HS-27A (cell line): ENCODE measurements around the gene CEP70.
"Not testable (repeated sequence)": the region's sequence is repeated elsewhere in the genome, so short reads cannot be mapped to it uniquely, and the experiment has no call there.

ENCODE experiments used
- DNase-seq: peaks from one replicate; pipeline ENCODE4 v3.0.0-alpha.2; 2012; ENCODE audit warnings: low read depth, missing footprints

The CEP70 gene

DNA sequence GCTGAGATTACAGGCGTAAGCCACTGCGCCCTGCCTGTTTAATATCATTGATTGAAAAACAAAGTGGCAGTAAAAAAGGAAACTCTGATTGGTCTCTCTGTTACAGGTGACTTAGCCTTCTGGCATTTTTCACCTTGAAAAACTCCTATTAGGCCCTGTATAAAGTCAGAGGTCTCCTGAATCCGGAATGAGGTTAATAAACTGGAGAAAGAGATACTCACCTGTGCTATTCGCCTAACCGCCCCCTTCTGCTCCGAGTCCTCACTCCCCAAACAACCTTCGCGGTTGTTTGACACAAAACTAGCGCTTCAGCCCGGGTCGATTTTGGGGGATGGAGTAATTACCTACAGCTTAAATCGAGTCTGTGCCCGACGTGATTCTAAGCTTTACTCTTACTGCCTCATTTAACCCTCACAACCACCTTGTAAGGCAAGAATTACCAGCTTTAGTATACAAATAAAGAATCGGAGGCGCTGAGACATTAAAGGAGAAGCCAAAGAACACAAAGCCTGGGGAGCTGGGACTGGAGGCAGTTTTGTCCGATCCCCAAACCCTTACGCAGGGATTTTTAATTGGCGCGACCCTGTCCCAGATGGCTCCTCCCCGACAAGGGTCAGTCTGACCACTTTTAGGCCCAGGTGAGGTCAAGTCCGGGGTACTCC is 441 bp downstream of the CEP70 start:
- DNase-seq: peak; percentile 17

DNA sequence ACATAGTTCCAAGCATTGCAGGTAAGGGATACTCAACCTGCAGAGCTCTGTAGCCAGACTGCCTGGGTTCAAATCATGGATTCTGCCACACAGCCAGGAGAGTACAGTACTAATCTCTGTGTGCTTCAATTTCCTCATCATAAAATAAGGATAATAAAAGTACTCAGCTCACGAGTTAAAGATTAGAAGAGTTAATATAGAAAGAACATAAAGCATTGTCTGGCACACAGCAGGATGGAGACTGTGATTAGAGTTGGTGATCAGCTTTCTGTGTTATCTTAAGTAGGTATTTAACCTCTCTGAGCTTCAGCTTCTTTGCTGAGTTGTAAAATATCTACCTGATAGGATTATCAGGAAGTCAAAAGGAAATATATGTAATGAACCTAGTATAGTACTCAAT is 2.7 kb downstream of the CEP70 start:
- DNase-seq: no peak

DNA sequence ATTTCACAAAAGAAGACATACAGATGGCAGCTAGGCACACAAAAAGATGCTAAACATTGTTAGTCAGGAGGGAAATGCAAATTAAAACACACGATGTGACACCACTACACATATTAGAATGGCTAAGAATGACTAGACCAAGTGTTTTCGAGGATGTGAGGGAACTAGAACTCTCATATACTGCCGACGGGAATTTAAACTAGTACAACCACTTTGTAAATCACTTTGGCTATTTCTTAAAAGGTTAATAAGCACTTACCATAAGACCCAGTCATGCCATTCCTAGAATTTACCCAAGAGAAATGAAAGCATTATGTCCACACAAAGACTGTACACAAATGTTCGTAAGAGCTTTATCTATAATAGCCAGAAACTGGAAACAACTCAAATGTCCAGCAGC is 5.6 kb downstream of the CEP70 start:
- DNase-seq: no peak

DNA sequence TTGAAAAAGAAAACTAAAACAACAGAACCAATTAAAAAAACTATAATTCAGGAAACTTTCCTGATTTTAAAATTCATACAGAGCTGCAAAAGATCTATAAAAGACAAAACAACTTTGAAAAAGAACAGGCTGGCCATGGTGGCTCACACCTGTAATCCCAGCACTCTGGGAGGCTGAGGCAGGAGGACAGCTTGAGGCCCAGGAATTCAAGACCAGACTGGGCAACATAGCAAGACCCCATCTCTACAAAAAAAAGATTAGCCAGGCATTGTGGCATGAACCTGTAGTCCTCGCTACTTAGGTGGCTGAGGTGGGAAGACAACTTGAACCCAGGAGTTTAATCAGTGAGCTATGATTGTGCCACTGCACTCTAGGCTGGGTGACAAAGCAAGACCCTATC is 6.7 kb downstream of the CEP70 start:
- DNase-seq: no peak

DNA sequence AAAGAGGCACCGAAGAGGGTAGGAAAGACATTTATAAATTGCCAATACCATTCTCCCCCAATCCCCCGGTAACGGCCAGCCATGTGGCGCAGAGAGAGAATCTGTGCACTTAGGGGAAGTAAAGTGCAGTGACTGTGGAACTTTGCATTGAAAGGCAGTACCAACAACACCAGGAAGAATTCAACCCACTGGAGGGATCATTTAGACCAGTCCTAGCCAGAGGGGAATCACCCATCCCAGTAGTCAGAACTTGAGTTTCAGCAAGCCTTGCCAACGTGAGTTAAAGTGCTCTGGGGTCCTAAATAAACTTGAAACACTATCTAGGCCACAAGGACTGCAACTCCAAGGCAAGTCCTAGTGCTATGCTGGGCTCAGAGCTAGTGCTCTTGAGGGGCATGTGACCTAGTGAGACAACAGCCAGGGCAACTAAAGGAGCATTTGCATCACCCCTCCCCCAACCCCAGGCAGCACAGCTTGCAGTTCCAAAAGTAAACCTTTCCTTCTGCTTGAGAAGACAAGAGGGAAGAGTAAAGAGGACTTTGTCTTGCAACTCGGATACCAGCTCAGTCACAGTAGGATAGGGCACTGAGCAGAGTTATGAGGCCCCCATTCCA is 15.0 kb downstream of the CEP70 start:
- no peak for DNase-seq

DNA sequence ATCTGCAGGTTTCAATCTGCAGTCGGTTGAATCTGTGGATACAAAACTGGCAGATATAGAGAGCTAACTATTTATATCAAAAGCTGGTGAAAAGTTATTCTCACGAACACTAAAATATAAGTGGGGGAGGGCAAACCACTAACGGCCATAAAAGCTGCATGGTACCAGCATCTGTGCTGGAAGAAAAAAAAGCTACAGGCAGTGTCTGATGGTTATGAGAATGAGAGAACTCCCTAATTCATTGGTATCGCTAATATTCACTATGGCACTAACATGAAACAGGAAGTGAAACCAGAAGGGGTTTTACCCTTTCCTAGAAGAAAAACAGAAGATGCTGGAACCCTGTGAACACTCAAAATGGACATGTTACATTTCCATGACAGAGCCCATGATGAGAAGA is 15.9 kb downstream of the CEP70 start:
- DNase-seq: no peak

DNA sequence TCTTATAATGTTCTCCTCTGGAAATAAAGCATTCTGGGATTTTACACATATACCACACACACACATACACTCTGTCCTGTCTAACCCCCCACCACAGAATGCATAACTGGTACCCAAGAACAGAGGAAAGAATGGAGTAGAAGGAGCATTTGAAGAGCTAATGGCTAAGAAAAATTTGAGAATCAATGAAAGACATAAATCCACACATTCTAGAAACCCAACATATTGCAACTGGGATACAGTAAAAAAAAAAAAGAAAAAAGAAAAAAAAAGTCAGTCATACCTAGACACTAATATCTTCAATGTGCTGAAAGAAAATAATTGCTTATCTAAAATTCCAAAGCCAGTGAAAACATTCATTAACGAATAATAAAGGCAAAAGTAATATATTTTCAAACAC is 20.9 kb downstream of the CEP70 start:
- DNase-seq: no peak

DNA sequence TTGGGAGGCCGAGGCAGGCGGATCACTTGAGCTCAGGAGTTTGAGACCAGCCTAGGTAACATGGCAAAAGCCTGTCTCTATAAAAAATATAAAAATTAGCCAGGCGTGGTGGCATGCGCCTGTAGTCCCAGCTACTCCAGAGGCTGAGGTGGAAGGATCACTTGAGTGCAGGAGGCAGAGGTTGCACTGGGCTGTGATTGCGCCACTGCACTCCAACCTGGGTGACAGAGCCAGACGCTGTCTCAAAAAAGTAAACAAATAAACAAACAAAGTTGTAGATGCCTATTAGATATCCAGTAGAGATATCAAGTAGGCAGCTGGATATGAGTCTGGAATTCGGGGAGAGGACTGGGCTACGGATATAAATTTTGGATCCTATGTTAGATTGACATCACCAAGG is 24.4 kb downstream of the CEP70 start:
- not testable (repeated sequence) for DNase-seq

DNA sequence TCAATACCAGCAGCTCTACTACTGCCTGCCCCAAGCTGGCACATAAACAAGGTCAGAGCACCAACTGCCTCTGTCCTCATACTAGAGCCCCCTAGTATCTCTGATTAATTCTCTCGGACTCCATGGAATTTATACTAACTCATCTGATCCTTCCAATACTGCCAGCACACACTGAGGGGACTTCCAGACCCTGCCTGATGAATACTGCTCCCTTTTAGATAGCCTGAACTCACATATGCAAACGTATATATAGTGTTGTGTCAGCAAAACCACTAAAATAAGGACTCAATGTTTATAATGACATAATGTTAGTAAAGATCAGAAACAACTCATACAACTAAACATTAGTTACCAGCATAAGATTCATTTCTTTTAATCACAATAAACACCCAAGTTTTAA is 25.0 kb downstream of the CEP70 start:
- peak; percentile 2 for DNase-seq

DNA sequence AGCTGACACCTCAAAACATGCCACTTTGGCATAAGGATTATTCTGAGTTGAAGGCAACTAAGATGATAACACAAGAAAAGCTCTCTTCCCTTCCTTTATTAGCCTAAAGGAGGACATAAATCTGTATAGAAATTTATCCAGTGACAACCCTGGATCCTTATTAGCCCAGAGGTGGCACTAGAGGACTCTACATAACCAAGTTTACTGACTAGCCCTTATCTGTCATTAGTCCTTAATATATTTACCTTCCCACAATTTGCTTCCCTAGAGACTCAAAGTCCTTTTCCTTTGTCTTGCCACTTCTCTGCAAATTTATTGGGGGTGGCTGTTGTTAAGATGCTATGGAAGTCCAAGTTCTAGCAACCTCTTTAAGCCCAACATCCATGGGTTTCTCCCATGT is 26.7 kb downstream of the CEP70 start:
- no peak for DNase-seq

DNA sequence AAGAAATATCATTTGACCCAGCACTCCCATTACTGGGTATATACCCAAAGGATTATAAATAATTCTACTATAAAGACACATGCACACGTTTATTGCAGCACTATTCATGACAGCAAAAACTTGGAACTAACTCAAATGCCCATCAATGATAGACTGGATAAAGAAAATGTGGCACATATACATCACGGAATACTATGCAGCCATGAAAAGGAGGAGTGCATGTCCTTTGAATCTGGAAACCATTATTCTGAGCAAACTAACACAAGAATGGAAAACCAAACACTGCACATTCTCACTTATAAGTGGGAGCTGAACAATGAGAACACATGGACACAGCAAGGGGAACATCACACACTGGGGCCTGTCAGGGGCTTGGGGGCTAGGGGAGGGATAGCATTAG is 27.8 kb downstream of the CEP70 start:
- DNase-seq: not testable (repeated sequence)

DNA sequence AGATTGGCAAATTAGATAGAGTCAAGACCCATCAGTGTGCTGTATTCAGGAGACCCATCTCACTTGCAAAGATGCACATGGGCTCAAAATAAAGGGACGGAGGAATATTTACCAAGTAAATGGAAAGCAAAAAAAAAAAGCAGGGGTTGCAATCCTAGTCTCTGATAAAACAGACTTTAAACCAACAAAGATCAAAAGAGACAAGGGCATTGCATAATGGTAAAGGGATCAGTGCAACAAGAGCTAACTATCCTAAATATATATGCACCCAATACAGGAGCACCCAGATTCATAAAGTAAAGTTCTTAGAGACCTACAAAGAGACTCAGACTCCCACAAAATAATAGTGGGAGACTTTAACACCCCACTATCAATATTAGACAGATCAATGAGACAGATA is 31.2 kb downstream of the CEP70 start:
- not testable (repeated sequence) for DNase-seq

DNA sequence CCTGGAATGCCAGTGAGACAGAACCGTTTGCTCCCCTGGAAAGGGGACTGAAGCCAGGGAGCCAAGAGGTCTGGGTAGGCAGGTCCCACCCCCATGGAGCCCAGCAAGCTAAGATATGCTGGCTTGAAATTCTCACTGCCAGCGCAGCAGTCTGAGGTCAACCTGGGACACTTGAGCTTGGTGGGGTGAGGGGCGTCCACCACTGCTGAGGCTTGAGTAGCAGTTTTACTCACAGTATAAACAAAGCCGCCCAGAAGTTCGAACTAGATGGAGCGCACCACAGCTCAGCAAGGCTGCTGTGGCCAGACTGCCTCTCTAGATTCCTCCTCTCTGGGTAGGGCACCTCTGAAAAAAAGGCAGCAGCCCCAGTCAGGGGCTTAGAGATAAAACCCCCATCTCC is 33.6 kb downstream of the CEP70 start:
- DNase-seq: no peak

DNA sequence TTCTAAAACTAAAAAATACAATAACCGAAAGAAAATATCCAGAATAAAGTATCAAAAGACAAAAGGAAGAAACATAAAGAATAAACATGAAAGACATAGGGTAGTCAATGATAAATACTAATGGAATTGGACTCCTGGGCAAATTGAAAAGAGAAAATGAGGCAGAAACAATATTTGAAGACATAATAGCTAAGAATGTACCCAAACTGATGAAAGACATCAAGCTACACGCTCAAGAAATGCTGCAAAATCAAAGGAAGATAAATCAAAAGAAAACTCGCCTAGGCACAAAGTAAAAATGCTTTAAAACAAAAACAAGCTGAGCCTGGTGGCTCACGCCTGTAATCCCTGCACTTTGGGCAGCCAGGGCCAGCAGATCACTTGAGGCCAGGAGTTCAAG is 34.9 kb downstream of the CEP70 start:
- no peak for DNase-seq

DNA sequence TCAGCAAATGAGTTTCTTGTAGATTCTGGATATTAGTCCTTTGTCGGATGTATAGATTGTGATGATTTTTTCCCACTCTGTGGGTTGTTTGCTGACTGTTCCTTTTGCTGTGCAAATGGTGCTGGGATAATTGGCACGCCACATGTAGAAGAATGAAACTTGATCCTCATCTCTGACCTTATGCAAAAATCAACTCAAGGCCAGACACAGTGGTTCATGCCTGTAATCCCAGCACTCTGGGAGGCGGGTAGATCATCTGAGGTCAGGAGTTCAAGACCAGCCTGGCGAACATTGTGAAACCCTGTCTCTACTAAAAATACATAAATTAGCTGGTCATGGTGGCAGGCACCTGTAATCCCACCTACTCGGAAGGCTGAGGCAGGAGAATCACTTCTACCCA is 39.3 kb downstream of the CEP70 start:
- DNase-seq: not testable (repeated sequence)

DNA sequence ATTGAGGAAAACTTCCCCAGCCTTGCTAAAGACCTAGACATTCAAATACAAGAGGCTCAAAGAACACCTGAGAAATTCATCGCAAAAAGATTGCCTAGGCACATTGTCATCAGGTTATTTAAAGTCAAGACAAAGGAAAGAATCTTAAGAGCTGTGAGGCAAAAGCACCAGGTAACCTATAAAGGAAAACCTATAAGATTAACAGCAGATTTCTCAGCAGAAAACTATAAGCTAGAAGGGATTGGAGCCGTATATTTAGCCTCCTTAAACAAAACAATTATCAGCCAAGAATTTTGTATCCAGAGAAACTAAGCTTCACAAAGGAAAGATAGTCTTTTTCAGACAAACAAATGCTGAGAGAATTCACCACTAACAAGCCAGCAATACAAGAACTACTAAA is 43.1 kb downstream of the CEP70 start:
- not testable (repeated sequence) for DNase-seq

DNA sequence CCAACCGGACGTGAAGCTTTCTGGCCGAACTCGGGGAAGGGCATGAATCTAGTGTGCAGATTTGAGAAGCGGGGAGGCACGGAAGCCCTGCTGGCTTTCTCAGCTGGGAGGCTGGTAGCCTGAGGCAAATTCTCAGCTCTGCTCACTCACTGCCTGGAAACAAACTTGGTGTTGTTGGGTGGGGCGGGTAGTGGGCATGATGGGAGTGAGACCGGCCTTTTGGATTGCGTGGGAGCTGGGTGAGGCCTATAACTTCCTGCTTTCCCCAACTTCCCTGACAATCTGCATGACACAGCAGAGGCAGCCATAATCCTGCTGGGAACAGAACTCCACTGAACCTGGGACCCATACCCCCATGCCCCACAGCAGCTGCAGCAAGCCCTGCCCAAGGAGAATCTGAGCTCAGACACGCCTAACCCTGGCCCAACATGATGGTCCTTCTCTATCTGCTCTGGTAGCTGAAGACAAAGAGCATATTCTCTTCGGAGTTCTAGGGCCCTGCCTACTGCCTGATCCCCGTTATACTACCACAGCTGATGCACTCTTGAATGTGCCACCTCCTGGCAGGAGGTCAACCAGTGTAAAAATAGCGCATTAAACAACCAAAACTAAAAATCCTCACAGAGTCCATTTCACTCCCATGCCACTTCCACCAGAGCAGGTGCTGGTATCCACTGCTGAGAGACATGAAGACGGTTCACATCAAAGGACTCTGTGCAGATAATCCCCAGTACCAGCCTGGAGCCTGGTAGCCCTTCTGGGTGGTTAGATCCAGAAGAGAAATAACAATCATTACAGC is 44.7 kb downstream of the CEP70 start:
- DNase-seq: no peak

DNA sequence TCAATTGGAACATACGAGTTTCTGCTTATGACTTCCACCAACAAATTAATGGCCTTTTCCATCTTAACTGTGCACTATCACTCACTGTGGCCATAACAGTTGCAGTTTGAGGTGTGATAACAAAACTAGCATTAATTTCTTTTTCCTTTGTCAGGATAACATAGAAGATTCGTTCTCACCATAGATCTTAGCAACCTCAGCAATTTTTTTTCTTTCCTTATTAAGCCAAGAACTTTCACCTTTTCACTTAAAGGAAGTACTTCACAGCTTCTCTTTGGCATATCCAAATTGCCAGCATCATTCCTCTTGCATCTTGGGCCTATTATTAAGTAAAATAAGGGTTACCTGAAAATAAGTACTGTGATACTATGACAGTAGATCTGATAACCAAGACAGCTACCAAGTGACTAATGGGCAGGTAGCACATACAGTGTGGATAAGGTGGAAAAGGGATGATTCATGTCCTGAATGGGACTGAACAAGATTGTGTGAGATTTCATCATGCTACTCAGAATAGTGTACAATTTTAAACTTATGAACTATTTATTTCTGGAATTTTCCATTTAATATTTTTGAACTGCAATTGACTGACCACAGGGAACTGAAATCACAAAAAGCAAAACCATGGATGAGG is 46.6 kb downstream of the CEP70 start:
- no peak for DNase-seq

DNA sequence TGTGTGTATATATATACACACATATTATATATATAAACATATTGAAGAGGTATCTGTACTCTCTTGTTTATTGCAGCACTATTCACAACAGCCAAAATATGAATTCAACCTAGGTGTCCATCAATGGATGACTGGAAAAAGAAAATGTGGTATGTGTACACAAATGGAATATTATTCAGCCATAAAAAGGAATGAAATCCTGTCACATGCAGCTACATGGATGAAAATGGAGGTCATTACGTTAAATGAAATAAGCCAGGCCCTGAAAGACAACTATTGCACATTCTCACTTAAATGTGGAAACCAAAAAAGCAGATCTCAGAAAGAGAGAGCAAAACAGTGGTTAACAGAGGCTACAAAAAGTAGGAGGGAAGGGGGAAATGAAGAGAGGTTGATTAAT is 49.5 kb downstream of the CEP70 start:
- no peak for DNase-seq

DNA sequence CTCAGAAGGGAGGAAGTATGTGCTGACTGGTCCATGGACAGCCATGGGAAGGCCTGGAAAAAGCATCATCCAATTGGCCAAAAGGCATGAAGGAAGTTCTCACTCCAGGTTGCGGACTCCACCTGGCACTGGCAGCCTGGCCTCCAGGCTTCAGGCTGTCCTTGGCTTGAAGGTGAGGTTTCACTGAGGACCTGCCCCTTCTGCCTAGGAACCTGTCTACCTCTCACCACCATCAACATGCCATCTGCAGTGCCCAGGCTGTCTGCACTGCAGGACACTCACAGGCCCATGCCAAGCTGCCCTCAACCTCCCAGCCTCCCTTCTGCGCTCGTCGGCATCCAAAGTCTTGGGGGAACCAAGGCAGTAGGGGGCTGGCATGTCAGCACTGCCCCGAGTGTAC is 51.1 kb downstream of the CEP70 start:
- DNase-seq: no peak

DNA sequence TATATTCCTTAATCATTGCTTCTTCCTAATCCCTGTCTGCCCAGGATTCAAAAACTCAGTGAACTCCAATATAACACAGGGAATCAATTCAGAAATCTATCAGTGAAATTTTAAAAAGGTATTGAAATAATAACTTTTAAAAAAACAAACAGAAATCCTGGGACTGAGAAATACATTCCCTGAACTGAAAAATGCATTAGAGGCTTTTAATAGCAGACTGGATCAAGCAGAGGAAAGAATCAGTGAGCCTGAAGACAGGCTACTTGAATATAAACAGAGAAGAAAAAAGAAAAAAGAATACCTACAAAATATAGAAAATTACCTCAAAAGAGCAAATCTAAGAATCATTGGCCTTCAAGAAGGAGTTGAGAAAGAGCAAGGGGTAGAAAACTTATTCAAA is 54.7 kb downstream of the CEP70 start:
- DNase-seq: no peak

DNA sequence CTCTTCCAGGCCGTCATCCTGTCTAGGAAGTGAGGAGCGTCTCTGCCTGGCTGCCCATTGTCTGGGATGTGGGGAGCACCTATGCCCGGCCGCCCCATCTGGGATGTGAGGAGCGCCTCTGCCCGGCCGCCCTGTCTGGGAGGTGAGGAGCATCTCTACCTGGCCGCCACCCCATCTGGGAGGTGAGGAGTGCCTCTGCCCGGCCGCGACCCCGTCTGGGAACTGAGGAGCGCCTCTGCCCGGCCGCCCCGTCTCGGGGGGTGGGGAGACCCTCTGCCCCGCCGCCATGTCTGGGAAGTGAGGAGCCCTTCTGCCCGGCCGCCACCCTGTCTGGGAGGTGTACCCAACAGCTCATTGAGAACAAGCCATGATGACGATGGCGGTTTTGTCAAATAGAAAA is 72.6 kb downstream of the CEP70 start:
- DNase-seq: not testable (repeated sequence)
